ENCODE data around the gene CAPSL.

GRCh38 chr5:35898952-35899660 lies 39.3 kb downstream of the CAPSL start:
- TF ChIP-seq CTCF (IDR thresholded peaks at IDR 0.05) (no peak), EZH2 (IDR thresholded peaks at IDR 0.05; ENCODE audit: borderline replicate concordance, insufficient read depth, low read depth, low read length, poor library complexity, severe bottlenecking) (no peak)

Measured in B cell (primary cell).